GM12801 (cell line): Measurements from ENCODE around the gene STK32B.

Experiments
- TF ChIP-seq, protein P1 (sequence below): IDR thresholded peaks from one replicate; pipeline ENCODE4 v1.5.1; 2011; ENCODE audit warnings: control low read depth; ENCODE audit not compliant: insufficient read length; ENCODE audit errors: extremely low read depth

The STK32B gene

DNA sequence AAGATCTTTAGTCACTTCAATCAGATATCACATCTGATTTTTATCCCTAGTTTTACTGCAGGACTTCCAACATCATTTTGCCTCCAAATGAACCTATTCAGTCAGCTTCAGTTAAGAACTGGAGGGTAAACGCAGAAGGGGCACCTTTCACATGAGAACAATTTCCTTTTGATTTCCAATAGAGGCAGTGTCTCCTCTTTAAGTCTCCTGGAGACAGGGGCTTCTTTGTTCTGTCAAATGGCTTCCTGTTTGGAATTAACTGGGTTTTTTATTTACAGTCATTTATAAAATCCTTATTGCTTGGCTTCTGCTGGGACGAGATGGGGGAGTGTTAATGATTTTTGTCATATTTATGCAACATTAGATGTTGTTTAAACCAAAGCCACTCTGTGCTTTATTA lies 164.0 kb downstream of the STK32B start:
- TF ChIP-seq, protein P1, sequence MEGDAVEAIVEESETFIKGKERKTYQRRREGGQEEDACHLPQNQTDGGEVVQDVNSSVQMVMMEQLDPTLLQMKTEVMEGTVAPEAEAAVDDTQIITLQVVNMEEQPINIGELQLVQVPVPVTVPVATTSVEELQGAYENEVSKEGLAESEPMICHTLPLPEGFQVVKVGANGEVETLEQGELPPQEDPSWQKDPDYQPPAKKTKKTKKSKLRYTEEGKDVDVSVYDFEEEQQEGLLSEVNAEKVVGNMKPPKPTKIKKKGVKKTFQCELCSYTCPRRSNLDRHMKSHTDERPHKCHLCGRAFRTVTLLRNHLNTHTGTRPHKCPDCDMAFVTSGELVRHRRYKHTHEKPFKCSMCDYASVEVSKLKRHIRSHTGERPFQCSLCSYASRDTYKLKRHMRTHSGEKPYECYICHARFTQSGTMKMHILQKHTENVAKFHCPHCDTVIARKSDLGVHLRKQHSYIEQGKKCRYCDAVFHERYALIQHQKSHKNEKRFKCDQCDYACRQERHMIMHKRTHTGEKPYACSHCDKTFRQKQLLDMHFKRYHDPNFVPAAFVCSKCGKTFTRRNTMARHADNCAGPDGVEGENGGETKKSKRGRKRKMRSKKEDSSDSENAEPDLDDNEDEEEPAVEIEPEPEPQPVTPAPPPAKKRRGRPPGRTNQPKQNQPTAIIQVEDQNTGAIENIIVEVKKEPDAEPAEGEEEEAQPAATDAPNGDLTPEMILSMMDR = no peak

GRCh38 chr4:5217421-5217820 lies 166.1 kb downstream of the STK32B start:
- TF ChIP-seq, protein P1 = no peak

DNA sequence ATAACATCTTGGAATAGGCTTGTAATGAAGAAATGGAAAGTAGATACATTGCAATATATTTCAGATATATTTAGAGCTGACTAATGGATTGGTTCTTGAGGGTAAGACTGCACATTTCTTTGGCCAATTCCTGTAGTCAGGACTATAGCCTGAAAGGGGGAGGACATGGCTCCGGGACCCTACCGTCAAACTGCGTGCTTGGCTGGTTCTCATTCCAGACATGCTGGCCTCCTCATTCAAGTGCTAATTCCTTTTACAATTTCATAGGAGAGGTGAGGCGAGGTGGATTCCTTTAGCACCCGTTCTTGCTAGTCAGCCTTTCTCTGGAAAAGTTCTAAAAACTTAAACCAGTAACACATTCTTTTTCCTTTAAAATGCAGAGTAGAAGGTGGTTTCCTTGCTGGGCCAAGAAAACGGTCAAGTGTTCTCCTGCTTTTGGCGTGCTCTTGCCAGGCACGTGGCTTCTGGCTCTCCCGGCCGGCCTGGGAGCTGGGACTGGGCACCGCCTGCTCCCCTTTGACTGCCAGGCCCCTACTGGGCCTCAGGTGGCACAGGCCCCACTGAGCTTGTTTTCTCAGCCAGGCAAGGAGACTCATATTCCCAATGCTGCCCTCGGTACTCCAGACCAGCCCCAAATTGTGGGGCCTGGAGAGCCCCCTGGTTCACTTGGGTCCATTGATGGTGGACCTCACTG lies 167.2 kb downstream of the STK32B start:
- TF ChIP-seq, protein P1 = no peak

- TF ChIP-seq, protein P1 = no peak
These were observed 168.7 kb downstream of the STK32B start for GRCh38 chr4:5220028-5220427.

DNA sequence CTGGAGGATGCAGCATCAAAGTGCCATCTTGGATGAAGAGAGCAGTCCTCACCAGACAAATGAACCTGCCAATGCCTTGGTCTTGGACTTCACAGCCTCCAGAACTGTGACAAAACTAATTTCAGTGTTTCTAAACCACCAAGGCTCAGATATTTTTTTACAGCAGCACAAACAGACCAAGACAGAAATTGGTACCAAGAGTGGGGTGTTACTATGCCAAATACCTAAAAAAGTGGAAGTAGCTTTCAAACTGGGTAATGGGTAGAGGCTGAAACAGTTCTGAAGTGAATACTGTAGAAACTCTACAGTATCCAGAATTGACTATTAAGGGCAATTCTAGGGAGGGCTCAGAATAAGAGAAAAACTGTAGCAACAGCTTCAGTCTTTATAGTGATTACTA lies 170.8 kb downstream of the STK32B start:
- TF ChIP-seq, protein P1 = no peak

DNA sequence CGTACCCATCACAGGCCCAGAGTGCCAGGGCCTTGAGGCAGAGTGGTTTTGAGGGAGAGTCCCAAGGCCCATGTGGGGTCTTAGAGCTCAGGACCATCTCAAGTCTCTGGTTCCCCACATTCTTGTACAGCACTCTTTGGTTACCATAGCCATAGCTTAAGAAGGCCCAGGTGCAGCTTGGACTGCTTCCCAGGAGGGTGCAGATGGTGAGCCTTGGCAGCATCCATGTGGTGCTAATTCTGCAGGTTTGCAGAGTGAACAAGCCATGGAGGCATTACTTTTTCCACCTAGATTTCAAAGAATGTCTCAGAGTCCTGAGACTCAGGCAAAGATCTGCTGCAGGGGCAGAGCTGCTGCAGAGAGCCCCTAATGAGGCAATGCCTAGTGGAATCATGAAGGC lies 171.7 kb downstream of the STK32B start:
- TF ChIP-seq, protein P1 = no peak

GRCh38 chr4:5224340-5224739 lies 173.1 kb downstream of the STK32B start:
- TF ChIP-seq, protein P1 = no peak
